ENCODE measurements around the gene RAB7A.

Gene RAB7A

GRCh38 chr3:128786434-128787020 lies 60.5 kb downstream of the RAB7A start:
- no peak for DNase-seq (ENCODE audit: extremely low read depth in 1 of 2, low read depth in 1 of 2)

- DNase-seq (ENCODE audit: extremely low read depth in 1 of 2, low read depth in 1 of 2) = no peak
Observed at GRCh38 chr3:128787256-128788253, 61.6 kb downstream of the RAB7A start.

- DNase-seq (ENCODE audit: extremely low read depth in 1 of 2, low read depth in 1 of 2) = no peak
Observed at GRCh38 chr3:128788268-128788869, 62.4 kb downstream of the RAB7A start.

- DNase-seq (ENCODE audit: extremely low read depth in 1 of 2, low read depth in 1 of 2) = peak in 1 of 2 donors; percentile 60
Observed at GRCh38 chr3:128794067-128794768, 68.2 kb downstream of the RAB7A start.

- DNase-seq (ENCODE audit: extremely low read depth in 1 of 2, low read depth in 1 of 2) = peak in 1 of 2 donors; percentile 60
Observed at GRCh38 chr3:128794770-128795649, 69.0 kb downstream of the RAB7A start.

- no peak for DNase-seq (ENCODE audit: extremely low read depth in 1 of 2, low read depth in 1 of 2)
Observed at GRCh38 chr3:128799653-128800052, 73.7 kb downstream of the RAB7A start.

GRCh38 chr3:128800241-128801187 lies 74.5 kb downstream of the RAB7A start:
- peak in 1 of 2 donors; percentile 76 for DNase-seq (ENCODE audit: extremely low read depth in 1 of 2, low read depth in 1 of 2)

- no peak for DNase-seq (ENCODE audit: extremely low read depth in 1 of 2, low read depth in 1 of 2)
Observed at GRCh38 chr3:128801779-128802380, 75.9 kb downstream of the RAB7A start.

- no peak for DNase-seq (ENCODE audit: extremely low read depth in 1 of 2, low read depth in 1 of 2)
Observed at GRCh38 chr3:128803307-128803706, 77.3 kb downstream of the RAB7A start.

- peak in 1 of 2 donors; percentile 59 for DNase-seq (ENCODE audit: extremely low read depth in 1 of 2, low read depth in 1 of 2)
Observed at GRCh38 chr3:128804017-128804810, 78.2 kb downstream of the RAB7A start.

- DNase-seq (ENCODE audit: extremely low read depth in 1 of 2, low read depth in 1 of 2) = no peak
Observed at GRCh38 chr3:128804811-128805155, 78.8 kb downstream of the RAB7A start.

- no peak for DNase-seq (ENCODE audit: extremely low read depth in 1 of 2, low read depth in 1 of 2)
Observed at GRCh38 chr3:128805772-128806171, 79.8 kb downstream of the RAB7A start.

- DNase-seq (ENCODE audit: extremely low read depth in 1 of 2, low read depth in 1 of 2) = no peak
Observed at GRCh38 chr3:128806588-128806987, 80.6 kb downstream of the RAB7A start.

- no peak for DNase-seq (ENCODE audit: extremely low read depth in 1 of 2, low read depth in 1 of 2)
Observed at GRCh38 chr3:128807186-128807830, 81.3 kb downstream of the RAB7A start.

GRCh38 chr3:128808672-128809071 lies 82.7 kb downstream of the RAB7A start:
- DNase-seq (ENCODE audit: extremely low read depth in 1 of 2, low read depth in 1 of 2) = no peak

- DNase-seq (ENCODE audit: extremely low read depth in 1 of 2, low read depth in 1 of 2) = no peak
Observed at GRCh38 chr3:128813097-128813496, 87.1 kb downstream of the RAB7A start.

- no peak for DNase-seq (ENCODE audit: extremely low read depth in 1 of 2, low read depth in 1 of 2)
Observed at GRCh38 chr3:128814060-128814459, 88.1 kb downstream of the RAB7A start.

All from stimulated activated CD8-positive, alpha-beta memory T cell treated with anti-CD3 and anti-CD28 coated beads, Interleukin-7, amount 100 ng/mL, for 48 hours (primary cell).